H9 (cell line): ENCODE measurements around the gene TSPAN5. TPM values are rescaled to one million over a fixed set of nuclear protein-coding genes. Genes with fewer than 3 reads are reported as not detected.

Experiments
- DNase-seq: peaks from one replicate; pipeline ENCODE4 v3.0.0-alpha.2; 2017
- H2AFZ ChIP-seq: one replicate; pipeline ENCODE4 v1.6.1; 2013; ENCODE audit warnings: mild to moderate bottlenecking, low read length, control low read depth, moderate library complexity
- H2AK5ac ChIP-seq: 2 replicates; pipeline ENCODE4 v1.6.1; 2013; ENCODE audit warnings: low read length, control low read depth, mixed read lengths; ENCODE audit not compliant: insufficient read length
- H2BK120ac ChIP-seq: one replicate; pipeline ENCODE4 v1.6.1; 2013; ENCODE audit warnings: low read depth, mild to moderate bottlenecking, low read length, control low read depth, inconsistent platforms; ENCODE audit not compliant: poor library complexity, severe bottlenecking
- H2BK12ac ChIP-seq: 2 replicates; pipeline ENCODE4 v1.6.1; 2013; ENCODE audit warnings: low read length, control low read depth, mixed read lengths, low read depth; ENCODE audit not compliant: insufficient read length
- H2BK15ac ChIP-seq: 2 replicates; pipeline ENCODE4 v1.6.1; 2013; ENCODE audit warnings: low read depth, low read length, control low read depth
- H2BK20ac ChIP-seq: one replicate; pipeline ENCODE4 v1.6.1; 2013; ENCODE audit warnings: low read depth, mild to moderate bottlenecking, low read length, control low read depth, inconsistent platforms; ENCODE audit not compliant: poor library complexity, severe bottlenecking
- H2BK5ac ChIP-seq: 2 replicates; pipeline ENCODE4 v1.6.1; 2013; ENCODE audit warnings: low read length, control low read depth, mixed read lengths; ENCODE audit not compliant: insufficient read length
- H3K14ac ChIP-seq: 2 replicates; pipeline ENCODE4 v1.6.1; 2013; ENCODE audit warnings: low read length, control low read depth; ENCODE audit not compliant: insufficient read depth
- H3K18ac ChIP-seq: 2 replicates; pipeline ENCODE4 v1.6.1; 2013; ENCODE audit warnings: low read depth, mild to moderate bottlenecking, mixed read lengths, low read length, control low read depth; ENCODE audit not compliant: insufficient read length
- H3K23ac ChIP-seq: 2 replicates; pipeline ENCODE4 v1.6.1; 2013; ENCODE audit warnings: low read length, control low read depth, mixed read lengths, low read depth; ENCODE audit not compliant: insufficient read length
- H3K23me2 ChIP-seq: 2 replicates; pipeline ENCODE4 v1.6.1; 2013; ENCODE audit warnings: low read depth, mild to moderate bottlenecking, mixed read lengths, low read length, control low read depth; ENCODE audit not compliant: insufficient read length, poor library complexity, severe bottlenecking
- H3K27ac ChIP-seq: 2 replicates; pipeline ENCODE4 v1.5.1; 2013; ENCODE audit warnings: low read length, control low read depth, mixed read lengths, low read depth; ENCODE audit not compliant: insufficient read length
- H3K27me3 ChIP-seq: 2 replicates; pipeline ENCODE4 v1.6.1; 2013; ENCODE audit warnings: low read length, control low read depth, inconsistent platforms; ENCODE audit not compliant: insufficient read depth
- H3K4ac ChIP-seq: 2 replicates; pipeline ENCODE4 v1.6.1; 2013; ENCODE audit warnings: low read depth, mild to moderate bottlenecking, control low read depth, inconsistent platforms, low read length, moderate library complexity
- H3K4me1 ChIP-seq: 2 replicates; pipeline ENCODE4 v1.6.1; 2013; ENCODE audit warnings: low read length, control low read depth, inconsistent platforms; ENCODE audit not compliant: insufficient read depth
- H3K4me2 ChIP-seq: 2 replicates; pipeline ENCODE4 v1.6.1; 2013; ENCODE audit warnings: low read length, control low read depth, mixed read lengths; ENCODE audit not compliant: insufficient read length, insufficient read depth
- H3K56ac ChIP-seq: 2 replicates; pipeline ENCODE4 v1.6.1; 2013; ENCODE audit warnings: low read depth, mild to moderate bottlenecking, mixed read lengths, low read length, control low read depth; ENCODE audit not compliant: insufficient read length
- H3K79me1 ChIP-seq: 2 replicates; pipeline ENCODE4 v1.6.1; 2013; ENCODE audit warnings: low read depth, mild to moderate bottlenecking, moderate library complexity, low read length, control low read depth, inconsistent platforms; ENCODE audit not compliant: insufficient read depth, poor library complexity, severe bottlenecking
- H3K79me2 ChIP-seq: 2 replicates; pipeline ENCODE4 v1.6.1; 2013; ENCODE audit warnings: low read length, control low read depth, inconsistent platforms; ENCODE audit not compliant: insufficient read depth
- H3K9ac ChIP-seq: 2 replicates; pipeline ENCODE4 v1.6.1; 2013; ENCODE audit warnings: low read length, control low read depth, mixed read lengths; ENCODE audit not compliant: insufficient read length; ENCODE audit errors: extremely low read depth
- H3K9me3 ChIP-seq: one replicate; pipeline ENCODE4 v1.6.1; 2013; ENCODE audit warnings: low read depth, low read length, inconsistent platforms; ENCODE audit not compliant: control insufficient read depth
- H3T11ph ChIP-seq: one replicate; pipeline ENCODE4 v1.6.1; 2013; ENCODE audit warnings: mild to moderate bottlenecking, low read length, control low read depth, inconsistent platforms
- H4K20me1 ChIP-seq: one replicate; pipeline ENCODE4 v1.6.1; 2013; ENCODE audit not compliant: control insufficient read depth, insufficient read length, insufficient read depth
- H4K5ac ChIP-seq: 2 replicates; pipeline ENCODE4 v1.6.1; 2013; ENCODE audit warnings: low read depth, mild to moderate bottlenecking, mixed read lengths, low read length, control low read depth; ENCODE audit not compliant: insufficient read length
- H4K8ac ChIP-seq: replicated peaks from 2 replicates; pipeline ENCODE4 v1.6.1; 2013; ENCODE audit warnings: low read length, control low read depth, mixed read lengths, low read depth; ENCODE audit not compliant: insufficient read length
- H4K91ac ChIP-seq: 2 replicates; pipeline ENCODE4 v1.6.1; 2013; ENCODE audit warnings: low read depth, mild to moderate bottlenecking, moderate library complexity, mixed read lengths, low read length, control low read depth; ENCODE audit not compliant: insufficient read length
- H3K27ac Mint-ChIP-seq, 3 experiments: 2 replicates in 2 of 3; 3 replicates in 1 of 3; pipeline ENCODE4 v1.8.0; 2020 to 2021; ENCODE audit warnings: mixed read lengths in 3 of 3, mild to moderate bottlenecking in 1 of 3, moderate library complexity in 1 of 3
- H3K27me3 Mint-ChIP-seq: 2 replicates; pipeline ENCODE4 v1.8.0; 2021; ENCODE audit warnings: low read depth, mild to moderate bottlenecking, moderate library complexity, mixed read lengths
- H3K36me3 Mint-ChIP-seq, 3 experiments: 2 replicates in 2 of 3; 3 replicates in 1 of 3; pipeline ENCODE4 v1.8.0; 2020 to 2021; ENCODE audit warnings: low read depth in 3 of 3, mixed read lengths in 3 of 3; ENCODE audit not compliant: insufficient read depth in 1 of 3
- H3K4me1 Mint-ChIP-seq, 2 experiments: 2 replicates each; pipeline ENCODE4 v1.8.0; 2020; ENCODE audit warnings: mixed read lengths in 2 of 2
- H3K4me3 Mint-ChIP-seq, 2 experiments: 2 replicates in 1 of 2; 3 replicates in 1 of 2; pipeline ENCODE4 v1.8.0; 2020 to 2021; ENCODE audit warnings: mild to moderate bottlenecking in 2 of 2, mixed read lengths in 2 of 2, moderate library complexity in 1 of 2
- H3K9me3 Mint-ChIP-seq, 2 experiments: 2 replicates in 1 of 2; 3 replicates in 1 of 2; pipeline ENCODE4 v1.8.0; 2020; ENCODE audit warnings: mild to moderate bottlenecking in 2 of 2, mixed read lengths in 2 of 2, moderate library complexity in 1 of 2
- CTCF ChIP-seq: fragments of 200-600 bp; sonication (generic); conservative IDR thresholded peaks from 3 replicates; pipeline ENCODE4 v1.8.0; 2021; ENCODE audit warnings: antibody characterized with exemption, mild to moderate bottlenecking
- WGBS: extraction: QIAGEN DNeasy Blood & Tissue Kit; methylation state at CpG from one replicate; pipeline ENCODE4 v1.1.7; 2013; ENCODE audit warnings: missing lambda C conversion rate, low lambda C conversion rate, mixed read lengths; ENCODE audit not compliant: insufficient read length; ENCODE audit errors: extremely low coverage; 5-methylcytosine and 5-hydroxymethylcytosine counted together
- total RNA-seq: library from RNA; stranded (reverse); gene quantifications from 2 replicates; pipeline ENCODE4 v1.2.1, GENCODE V29; 2021

The TSPAN5 gene
- total RNA-seq, 1 experiment from 2014 or later, result 7.0 TPM

- H2AFZ ChIP-seq, result no peak overlapping the region
- no peak overlapping the region for H2BK12ac ChIP-seq
- H4K20me1 ChIP-seq, result no peaks in the 10 kb centered on the region
- Mint-ChIP-seq H3K4me1 (peaks cover 11 to 15% of the 10 kb centered on the region in 2 experiments), H3K27ac (no peak overlapping the region), H3K4me3 (no peak overlapping the region), H3K9me3 (no peaks in the 10 kb centered on the region; a peak in 2 of 5 replicates), H3K27me3 (peaks cover 2% of the 10 kb centered on the region; the same call in 1 of the 2 replicates), H3K36me3 (no peaks in the 10 kb centered on the region; a peak in 1 of 7 replicates)
- H3K18ac ChIP-seq, result no peak overlapping the region
- no peaks in the 10 kb centered on the region for H3K79me1 ChIP-seq
- no peak overlapping the region for H4K91ac ChIP-seq
- H4K5ac ChIP-seq, result no peak overlapping the region
- no peak overlapping the region for H3K56ac ChIP-seq
- H3K23ac ChIP-seq, result no peak overlapping the region
- H2AK5ac ChIP-seq, result no peak overlapping the region
- no peak overlapping the region for H3K27ac ChIP-seq
- no peak overlapping the region for H2BK120ac ChIP-seq
- H2BK15ac ChIP-seq, result no peak overlapping the region
- H3T11ph ChIP-seq, result no peak overlapping the region
- H3K79me2 ChIP-seq, result no peaks in the 10 kb centered on the region
- WGBS, result no CpG with 5 or more reads among the region's 5 CpGs
- H3K9me3 ChIP-seq, result no peaks in the 10 kb centered on the region
- H3K4ac ChIP-seq, result no peak overlapping the region
- no peaks in the 10 kb centered on the region for H3K4me1 ChIP-seq
- H3K14ac ChIP-seq, result no peak overlapping the region
- no peak overlapping the region for H3K9ac ChIP-seq
- no peak for TF ChIP-seq CTCF
- H4K8ac ChIP-seq, result no peak overlapping the region
- DNase-seq, result no peak
- no peak overlapping the region for H2BK5ac ChIP-seq
- no peak overlapping the region for H2BK20ac ChIP-seq
- H3K23me2 ChIP-seq, result no peaks in the 10 kb centered on the region
- H3K4me2 ChIP-seq, result no peak overlapping the region
- H3K27me3 ChIP-seq, result no peaks in the 10 kb centered on the region
Measured at GRCh38 chr4:98688411-98689290, 30.2 kb upstream of the TSPAN5 start.
